Measurements from ENCODE around the gene NLGN4X.
"Not testable (repeated sequence)": the region's sequence is repeated elsewhere in the genome, so short reads cannot be mapped to it uniquely, and the experiment has no call there.

Gene NLGN4X

GRCh38 chrX:6002056-6002455, 226.6 kb downstream of the NLGN4X start:
- DNase-seq, result no peak

- DNase-seq, result no peak
Measured at GRCh38 chrX:5998901-5999300, 229.8 kb downstream of the NLGN4X start.

GRCh38 chrX:5998456-5998855, 230.2 kb downstream of the NLGN4X start:
- DNase-seq, result no peak

- no peak for DNase-seq
Measured at GRCh38 chrX:5991393-5991792, 237.3 kb downstream of the NLGN4X start.

- no peak for DNase-seq
Measured at GRCh38 chrX:5979338-5979737, 249.3 kb downstream of the NLGN4X start.

GRCh38 chrX:5976332-5976731, 252.3 kb downstream of the NLGN4X start:
- no peak for DNase-seq

- DNase-seq, result no peak
Measured at GRCh38 chrX:5971300-5971699, 257.4 kb downstream of the NLGN4X start.

GRCh38 chrX:5965406-5965805, 263.3 kb downstream of the NLGN4X start:
- DNase-seq, result no peak

GRCh38 chrX:5959286-5959685, 269.4 kb downstream of the NLGN4X start:
- no peak for DNase-seq

- no peak for DNase-seq
Measured at GRCh38 chrX:5958523-5958922, 270.1 kb downstream of the NLGN4X start.

- no peak for DNase-seq
Measured at GRCh38 chrX:5957506-5957905, 271.2 kb downstream of the NLGN4X start.

- no peak for DNase-seq
Measured at GRCh38 chrX:5936438-5936837, 292.2 kb downstream of the NLGN4X start.

- no peak for DNase-seq
Measured at GRCh38 chrX:5928224-5928623, 300.4 kb downstream of the NLGN4X start.

GRCh38 chrX:5916945-5917344, 311.7 kb downstream of the NLGN4X start:
- no peak for DNase-seq

GRCh38 chrX:5915783-5916182, 312.9 kb downstream of the NLGN4X start:
- no peak for DNase-seq

- no peak for DNase-seq
Measured at GRCh38 chrX:5907207-5907606, 321.5 kb downstream of the NLGN4X start.

GRCh38 chrX:5903586-5904190, 325.0 kb downstream of the NLGN4X start:
- DNase-seq, result not testable (repeated sequence)

- DNase-seq, result no peak
Measured at GRCh38 chrX:5898463-5898862, 330.2 kb downstream of the NLGN4X start.

- no peak for DNase-seq
Measured at GRCh38 chrX:5891378-5891777, 337.3 kb downstream of the NLGN4X start.

GRCh38 chrX:5876984-5877596, 351.6 kb downstream of the NLGN4X start:
- DNase-seq, result no peak

GRCh38 chrX:5870238-5870637, 358.4 kb downstream of the NLGN4X start:
- DNase-seq, result no peak

GRCh38 chrX:5869786-5870185, 358.9 kb downstream of the NLGN4X start:
- DNase-seq, result no peak

- no peak for DNase-seq
Measured at GRCh38 chrX:5867778-5868177, 360.9 kb downstream of the NLGN4X start.

- no peak for DNase-seq
Measured at GRCh38 chrX:5857232-5857631, 371.4 kb downstream of the NLGN4X start.

GRCh38 chrX:5852941-5853340, 375.7 kb downstream of the NLGN4X start:
- DNase-seq, result no peak

Measured in NCI-H1105 (cell line).